Measurements from ENCODE around the gene FGD5. TPM values are rescaled to one million over a fixed set of nuclear protein-coding genes. Genes with fewer than 3 reads are reported as not detected.

FGD5 gene
- total RNA-seq, 1 donor from 2014 or later, result not detected

GRCh38 chr3:14890476-14890875 lies 71.7 kb downstream of the FGD5 start:
- no peak overlapping the region for H3K4me3 ChIP-seq (ENCODE audit: low read depth, low read length)
- TF ChIP-seq CTCF (IDR thresholded peaks at IDR 0.05; ENCODE audit: insufficient read depth, low read length, severe bottlenecking), result no peak
- FAIRE-seq, result no peak
- no peaks in the 10 kb centered on the region for H3K36me3 ChIP-seq (ENCODE audit: control insufficient read depth, insufficient read depth, low read length)
- peaks cover 5% of the 10 kb centered on the region for H3K27me3 ChIP-seq (ENCODE audit: control insufficient read depth, insufficient read depth, low read length)
- DNase-seq (ENCODE audit: low read depth), result no peak

GRCh38 chr3:14891135-14892132 lies 72.7 kb downstream of the FGD5 start:
- Histone ChIP-seq H3K4me3 (ENCODE audit: low read depth, low read length) (no peak overlapping the region), H3K36me3 (ENCODE audit: control insufficient read depth, insufficient read depth, low read length) (no peaks in the 10 kb centered on the region), H3K27me3 (ENCODE audit: control insufficient read depth, insufficient read depth, low read length) (peaks cover 3% of the 10 kb centered on the region)
- FAIRE-seq (no peak), DNase-seq (ENCODE audit: low read depth) (no peak)
- TF ChIP-seq CTCF (IDR thresholded peaks at IDR 0.05; ENCODE audit: insufficient read depth, low read length, severe bottlenecking), result no peak

GRCh38 chr3:14892226-14892625 lies 73.5 kb downstream of the FGD5 start:
- Histone ChIP-seq H3K27me3 (ENCODE audit: control insufficient read depth, insufficient read depth, low read length) (peaks cover 3% of the 10 kb centered on the region), H3K4me3 (ENCODE audit: low read depth, low read length) (no peak overlapping the region), H3K36me3 (ENCODE audit: control insufficient read depth, insufficient read depth, low read length) (no peaks in the 10 kb centered on the region)
- FAIRE-seq (no peak), DNase-seq (ENCODE audit: low read depth) (no peak)
- no peak for TF ChIP-seq CTCF (IDR thresholded peaks at IDR 0.05; ENCODE audit: insufficient read depth, low read length, severe bottlenecking)

- H3K27me3 ChIP-seq (ENCODE audit: control insufficient read depth, insufficient read depth, low read length), result peaks cover 4% of the 10 kb centered on the region
- no peak for FAIRE-seq
- no peak overlapping the region for H3K4me3 ChIP-seq (ENCODE audit: low read depth, low read length)
- no peaks in the 10 kb centered on the region for H3K36me3 ChIP-seq (ENCODE audit: control insufficient read depth, insufficient read depth, low read length)
- DNase-seq (ENCODE audit: low read depth), result no peak
- no peak for TF ChIP-seq CTCF (IDR thresholded peaks at IDR 0.05; ENCODE audit: insufficient read depth, low read length, severe bottlenecking)
These were observed 75.3 kb downstream of the FGD5 start for GRCh38 chr3:14894085-14894484.

DNA sequence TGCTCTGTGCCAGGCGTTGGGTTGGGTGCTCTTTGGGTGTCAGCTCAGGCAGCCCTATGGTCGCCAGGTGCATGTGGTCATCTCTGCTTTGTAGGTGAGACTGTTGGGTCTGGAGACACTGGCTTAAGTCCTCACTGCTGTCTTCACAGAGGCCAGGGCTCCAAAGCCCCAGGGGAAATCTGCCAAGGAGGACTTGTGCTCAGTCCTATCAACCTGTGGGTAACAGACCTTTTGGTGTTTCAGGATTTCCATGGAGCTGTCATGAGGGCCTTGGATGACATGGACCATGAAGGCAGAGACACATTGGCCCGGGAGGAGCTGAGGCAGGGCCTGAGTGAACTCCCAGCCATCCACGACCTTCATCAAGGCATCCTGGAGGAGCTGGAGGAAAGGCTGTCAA lies 78.5 kb downstream of the FGD5 start:
- Histone ChIP-seq H3K36me3 (ENCODE audit: control insufficient read depth, insufficient read depth, low read length) (no peaks in the 10 kb centered on the region), H3K4me3 (ENCODE audit: low read depth, low read length) (no peak overlapping the region), H3K27me3 (ENCODE audit: control insufficient read depth, insufficient read depth, low read length) (peaks cover 2% of the 10 kb centered on the region)
- no peak for TF ChIP-seq CTCF (IDR thresholded peaks at IDR 0.05; ENCODE audit: insufficient read depth, low read length, severe bottlenecking)
- no peak for DNase-seq (ENCODE audit: low read depth)
- FAIRE-seq, result peak; percentile 76
